ENCODE results near the gene RAB3IP. TPM values are rescaled to one million over a fixed set of nuclear protein-coding genes. Genes with fewer than 3 reads are reported as not detected.
"Not testable (repeated sequence)": the region's sequence is repeated elsewhere in the genome, so short reads cannot be mapped to it uniquely, and the experiment has no call there.

The RAB3IP gene
- total RNA-seq, 3 donors from 2014 or later: 12.5 to 45.5 (median 21.6) TPM

GRCh38 chr12:69766260-69766659 lies 27.6 kb downstream of the RAB3IP start:
- Histone ChIP-seq H3K4me3 (no peak overlapping the region), H3K27me3 (no peaks in the 10 kb centered on the region), H3K9me3 (peaks cover 19 to 40% of the 10 kb centered on the region in 2 donors), H3K4me1 (no peaks in the 10 kb centered on the region), H3K36me3 (no peaks in the 10 kb centered on the region), H3K27ac (no peak overlapping the region)
- no peak for TF ChIP-seq POLR2A (IDR thresholded peaks at IDR 0.05)
- no peak for TF ChIP-seq POLR2AphosphoS5 (IDR thresholded peaks at IDR 0.05)
- TF ChIP-seq CTCF (IDR thresholded peaks at IDR 0.05): no peak
- intact Hi-C loops (cut with DNase I; ENCODE audit: low total_unique reads): no loop called here
- no peak for DNase-seq (ENCODE audit: low spot score in 2 of 2)

GRCh38 chr12:69779928-69780327 lies 41.3 kb downstream of the RAB3IP start:
- intact Hi-C loops (cut with DNase I; ENCODE audit: low total_unique reads): no loop called here
- no peak for TF ChIP-seq POLR2A (IDR thresholded peaks at IDR 0.05)
- TF ChIP-seq CTCF (IDR thresholded peaks at IDR 0.05): no peak
- TF ChIP-seq POLR2AphosphoS5 (IDR thresholded peaks at IDR 0.05): no peak
- H3K4me1 ChIP-seq: no peaks in the 10 kb centered on the region
- H3K27me3 ChIP-seq: no peaks in the 10 kb centered on the region
- no peak overlapping the region for H3K4me3 ChIP-seq
- H3K36me3 ChIP-seq: no peaks in the 10 kb centered on the region
- H3K9me3 ChIP-seq: peaks cover 0 to 3% of the 10 kb centered on the region in 2 donors
- no peak overlapping the region for H3K27ac ChIP-seq
- no peak for DNase-seq (ENCODE audit: low spot score in 2 of 2)

GRCh38 chr12:69783365-69783764 lies 44.7 kb downstream of the RAB3IP start:
- Histone ChIP-seq H3K36me3 (peaks cover 5% of the 10 kb centered on the region), H3K27ac (no peak overlapping the region), H3K4me3 (no peak overlapping the region), H3K27me3 (no peaks in the 10 kb centered on the region), H3K4me1 (no peaks in the 10 kb centered on the region), H3K9me3 (peaks cover 0 to 3% of the 10 kb centered on the region in 2 donors)
- no peak for DNase-seq (ENCODE audit: low spot score in 2 of 2)
- no peak for TF ChIP-seq CTCF (IDR thresholded peaks at IDR 0.05)
- no peak for TF ChIP-seq POLR2A (IDR thresholded peaks at IDR 0.05)
- no peak for TF ChIP-seq POLR2AphosphoS5 (IDR thresholded peaks at IDR 0.05)
- intact Hi-C loops (cut with DNase I; ENCODE audit: low total_unique reads): no loop called here

GRCh38 chr12:69789351-69789750 lies 50.7 kb downstream of the RAB3IP start:
- H3K4me3 ChIP-seq: no peak overlapping the region
- TF ChIP-seq CTCF (IDR thresholded peaks at IDR 0.05) (no peak), POLR2AphosphoS5 (IDR thresholded peaks at IDR 0.05) (no peak), POLR2A (IDR thresholded peaks at IDR 0.05) (no peak)
- intact Hi-C loops (cut with DNase I; ENCODE audit: low total_unique reads): no loop called here
- peaks cover 5% of the 10 kb centered on the region for H3K36me3 ChIP-seq
- H3K27me3 ChIP-seq: no peaks in the 10 kb centered on the region
- no peak for DNase-seq (ENCODE audit: low spot score in 2 of 2)
- H3K9me3 ChIP-seq: peaks cover 14 to 20% of the 10 kb centered on the region in 2 donors
- H3K4me1 ChIP-seq: no peaks in the 10 kb centered on the region
- no peak overlapping the region for H3K27ac ChIP-seq

- intact Hi-C loops (cut with DNase I; ENCODE audit: low total_unique reads): no loop called here
- Histone ChIP-seq H3K27me3 (no peaks in the 10 kb centered on the region), H3K4me1 (no peaks in the 10 kb centered on the region), H3K36me3 (peaks cover under 1% of the 10 kb centered on the region), H3K9me3 (peaks cover 14 to 20% of the 10 kb centered on the region in 2 donors), H3K27ac (no peak overlapping the region), H3K4me3 (no peak overlapping the region)
- no peak for DNase-seq (ENCODE audit: low spot score in 2 of 2)
- no peak for TF ChIP-seq POLR2AphosphoS5 (IDR thresholded peaks at IDR 0.05)
- no peak for TF ChIP-seq CTCF (IDR thresholded peaks at IDR 0.05)
- TF ChIP-seq POLR2A (IDR thresholded peaks at IDR 0.05): no peak
Observed at GRCh38 chr12:69792533-69792932, 53.9 kb downstream of the RAB3IP start.

- H3K9me3 ChIP-seq; H3K4me1 ChIP-seq; H3K27me3 ChIP-seq; H3K36me3 ChIP-seq; DNase-seq (ENCODE audit: low spot score in 2 of 2); H3K27ac ChIP-seq; H3K4me3 ChIP-seq; intact Hi-C loops (cut with DNase I; ENCODE audit: low total_unique reads): not testable (repeated sequence)
Observed at GRCh38 chr12:69807101-69807897, 68.6 kb downstream of the RAB3IP start.

Data from breast epithelium (tissue), 4 donors.